ENCODE measurements around the gene ATXN10.
"Not testable (repeated sequence)": the region's sequence is repeated elsewhere in the genome, so short reads cannot be mapped to it uniquely, and the experiment has no call there.

The ATXN10 gene

DNA sequence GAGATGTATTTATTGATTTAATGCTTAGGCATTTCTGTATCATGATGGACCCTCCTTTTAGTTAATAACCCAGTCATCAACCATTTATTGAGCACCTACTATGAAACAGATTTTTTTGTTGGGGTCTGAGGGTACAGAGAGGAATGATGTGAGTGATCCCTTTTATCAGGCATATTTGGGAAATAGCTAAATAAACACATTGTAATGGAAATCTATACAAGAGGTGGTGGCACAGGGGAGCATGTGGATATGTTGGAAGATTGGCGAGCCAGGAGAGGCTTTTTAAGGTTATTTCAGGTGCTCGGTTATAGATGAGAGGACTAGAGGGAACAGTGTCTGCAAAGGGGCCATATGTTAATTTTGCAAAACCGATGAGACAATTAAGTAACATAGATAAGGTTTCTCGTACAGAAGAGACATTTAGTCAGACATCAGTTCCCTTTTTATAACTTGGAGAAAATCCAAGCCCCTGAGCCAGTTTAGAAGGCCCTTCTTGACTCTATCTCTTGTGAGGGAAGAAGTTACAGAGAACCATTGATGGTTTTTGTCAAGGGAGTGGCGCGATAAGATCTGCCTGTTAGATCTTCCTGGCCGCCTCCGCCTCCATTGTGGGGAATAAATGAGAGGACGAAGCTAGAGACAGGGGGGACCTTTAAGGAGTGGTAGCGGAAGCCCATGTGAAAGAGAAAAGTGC is 2.0 kb downstream of the ATXN10 start:
- DNase-seq (ENCODE audit: extremely low spot score, insufficient read length, low read depth) (no peak), FAIRE-seq (no peak)

DNA sequence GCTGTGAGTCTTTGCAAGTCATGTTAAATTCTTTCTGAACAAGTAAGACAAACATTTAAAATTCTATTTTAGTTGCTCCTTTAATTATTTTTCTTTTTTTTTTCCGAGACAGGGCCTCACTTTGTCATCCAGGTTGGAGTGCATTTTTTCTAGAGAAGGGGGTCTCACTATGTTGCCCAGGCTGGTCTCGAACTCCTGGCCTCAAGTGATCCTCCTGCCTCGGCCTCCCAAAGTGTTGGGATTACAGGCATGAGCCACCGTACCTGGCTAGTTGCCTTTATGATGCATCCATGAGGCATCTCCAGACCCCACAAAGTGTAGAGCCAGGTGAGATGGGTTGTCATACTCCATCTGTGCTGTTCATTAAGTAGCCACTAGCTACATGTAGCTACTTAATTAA is 4.4 kb downstream of the ATXN10 start:
- DNase-seq (ENCODE audit: extremely low spot score, insufficient read length, low read depth), result no peak

DNA sequence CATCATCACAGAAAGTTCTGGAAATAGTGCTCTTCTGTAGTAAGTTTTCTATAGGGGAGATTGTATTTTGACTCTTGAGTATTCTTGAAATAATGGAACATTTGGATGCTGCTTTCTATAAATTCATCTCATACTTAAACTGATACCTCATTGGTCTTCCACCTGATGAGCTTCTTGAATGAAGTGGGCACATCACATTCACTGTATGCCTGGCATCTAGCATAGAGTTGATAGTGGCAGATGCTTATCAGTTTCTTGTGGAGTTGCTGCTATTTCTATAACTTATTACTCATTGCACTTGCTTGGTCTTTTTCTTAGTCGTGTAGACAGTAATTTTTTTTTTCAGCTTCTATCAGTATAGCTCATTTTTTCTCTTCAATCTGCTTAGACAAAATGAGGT is 5.4 kb downstream of the ATXN10 start:
- FAIRE-seq, result no peak
- no peak for DNase-seq (ENCODE audit: extremely low spot score, insufficient read length, low read depth)

More for the DNA sequence above, 4.4 kb downstream of the ATXN10 start:
- no peak for FAIRE-seq

DNA sequence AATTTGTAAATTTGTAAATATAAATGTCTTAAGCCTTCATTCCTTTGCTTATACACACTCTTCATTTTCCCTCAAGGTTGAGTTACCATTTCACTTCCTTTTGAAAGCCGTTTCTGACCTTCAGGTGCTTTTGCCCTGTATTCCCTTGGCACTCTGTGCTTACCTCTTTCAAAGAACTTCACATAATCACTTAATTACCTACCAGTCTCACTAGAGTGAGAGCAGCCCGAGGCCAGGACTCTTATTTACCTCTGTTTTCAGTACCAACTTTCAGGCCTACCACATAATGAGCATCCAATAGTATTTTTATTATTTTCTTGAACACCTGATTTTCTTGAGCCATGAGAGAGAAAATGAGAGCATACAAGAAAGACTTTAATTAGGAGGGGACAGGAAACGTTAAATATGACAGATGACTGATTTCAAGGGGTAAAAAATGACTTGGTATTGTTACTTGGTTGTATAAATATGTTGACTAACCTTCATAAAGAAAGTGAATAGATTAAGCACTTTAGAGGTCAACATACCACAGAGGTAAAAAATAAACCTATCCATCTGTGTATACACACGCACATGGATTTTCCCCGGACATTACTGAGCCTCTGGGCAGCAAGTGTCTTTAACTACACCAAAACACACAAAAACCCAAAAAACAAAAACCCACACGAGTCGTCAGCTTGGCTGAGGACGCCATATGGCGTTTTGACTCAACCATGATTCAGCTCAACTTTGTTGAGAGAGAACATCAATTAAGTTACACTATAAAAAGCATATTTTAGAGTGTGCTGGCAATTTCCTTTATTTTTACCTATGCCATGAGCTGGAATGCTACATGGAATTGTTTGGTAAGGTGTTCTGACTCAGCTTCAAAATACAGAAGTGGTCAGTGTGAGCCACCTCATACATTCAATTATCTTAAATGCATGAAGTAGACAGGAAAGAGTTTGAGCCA is 7.6 kb downstream of the ATXN10 start:
- DNase-seq (ENCODE audit: extremely low spot score, insufficient read length, low read depth) (no peak), FAIRE-seq (peak; percentile 70)

DNA sequence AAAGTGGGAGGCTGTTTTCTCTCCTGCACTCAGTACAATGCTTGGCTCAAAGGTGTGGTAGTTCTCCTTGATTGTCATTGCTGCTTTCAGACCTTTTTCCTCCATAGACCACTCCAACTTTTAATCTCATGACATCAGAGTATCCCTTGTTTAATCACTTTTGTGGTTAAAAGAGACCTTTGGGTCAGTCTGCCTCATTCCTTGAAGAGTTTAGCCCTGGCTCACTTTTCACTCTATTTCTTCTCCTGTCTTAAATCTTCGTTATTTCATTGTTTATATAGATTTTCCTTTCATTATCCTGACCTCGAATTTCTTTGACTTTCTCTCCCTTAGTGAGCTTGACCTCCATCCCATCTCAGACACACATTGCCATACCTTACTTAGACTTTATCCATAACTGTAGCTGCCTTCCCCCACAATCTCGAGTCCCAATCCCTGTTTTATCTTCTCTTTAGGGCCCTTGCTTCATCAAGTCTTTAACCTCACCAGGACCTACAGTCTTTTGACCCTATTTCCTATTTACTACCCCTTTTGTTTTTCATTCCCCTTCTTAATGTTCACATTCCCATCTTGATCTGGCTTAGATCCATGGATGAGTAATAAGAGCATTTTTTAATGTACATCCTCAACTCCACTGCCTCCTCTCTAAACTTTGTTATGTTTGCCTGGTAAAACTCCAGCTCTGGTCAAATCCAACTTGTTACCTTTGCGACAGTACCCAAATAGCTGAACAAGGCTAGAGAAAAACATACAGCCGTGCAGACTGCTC is 9.5 kb downstream of the ATXN10 start:
- FAIRE-seq (no peak), DNase-seq (ENCODE audit: extremely low spot score, insufficient read length, low read depth) (no peak)

DNA sequence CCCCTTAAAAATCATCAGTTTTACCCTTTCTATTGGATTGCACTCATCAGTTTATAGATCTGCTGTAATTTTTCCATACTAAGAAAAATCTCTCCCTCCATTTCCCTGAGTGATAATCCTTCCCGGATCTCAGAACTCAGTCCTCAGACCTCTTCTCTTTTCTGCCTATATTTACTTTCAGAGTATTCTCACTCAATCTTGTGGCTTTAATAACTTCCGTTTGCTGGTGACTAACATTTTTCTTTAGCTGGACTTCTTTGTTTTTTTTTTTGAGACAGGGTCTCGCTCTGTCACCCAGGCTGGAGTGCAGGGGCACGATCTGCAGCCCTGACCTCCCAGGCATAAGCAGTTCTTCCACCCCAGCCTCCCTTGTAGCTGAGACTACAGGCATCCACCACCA is 10.4 kb downstream of the ATXN10 start:
- DNase-seq (ENCODE audit: extremely low spot score, insufficient read length, low read depth) (no peak), FAIRE-seq (no peak)

GRCh38 chr22:45682773-45683172 is 11.1 kb downstream of the ATXN10 start:
- not testable (repeated sequence) for FAIRE-seq; DNase-seq (ENCODE audit: extremely low spot score, insufficient read length, low read depth)

DNA sequence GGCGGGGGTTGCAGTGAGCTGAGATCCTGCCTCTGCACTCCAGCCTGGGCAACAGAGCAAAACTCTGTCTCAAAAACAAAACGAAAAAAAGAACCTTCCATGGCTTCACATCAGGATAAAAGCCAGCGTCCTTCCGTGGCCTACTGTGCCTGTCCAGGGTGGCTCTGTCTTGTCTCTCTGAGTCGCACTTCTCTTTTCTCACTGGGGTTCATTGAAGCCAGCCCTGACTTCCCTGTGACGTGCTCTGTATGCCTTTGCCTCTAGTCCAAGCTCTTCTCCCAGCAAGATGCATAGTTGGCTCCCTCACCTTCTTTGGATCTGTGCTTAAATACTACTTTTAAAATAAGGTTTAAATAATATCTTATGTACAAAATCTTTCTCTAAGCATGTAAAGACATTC is 11.6 kb downstream of the ATXN10 start:
- FAIRE-seq (peak; percentile 47), DNase-seq (ENCODE audit: extremely low spot score, insufficient read length, low read depth) (no peak)

- peak; percentile 41 for FAIRE-seq
- DNase-seq (ENCODE audit: extremely low spot score, insufficient read length, low read depth), result no peak
These were observed 12.0 kb downstream of the ATXN10 start for GRCh38 chr22:45683680-45684079.

DNA sequence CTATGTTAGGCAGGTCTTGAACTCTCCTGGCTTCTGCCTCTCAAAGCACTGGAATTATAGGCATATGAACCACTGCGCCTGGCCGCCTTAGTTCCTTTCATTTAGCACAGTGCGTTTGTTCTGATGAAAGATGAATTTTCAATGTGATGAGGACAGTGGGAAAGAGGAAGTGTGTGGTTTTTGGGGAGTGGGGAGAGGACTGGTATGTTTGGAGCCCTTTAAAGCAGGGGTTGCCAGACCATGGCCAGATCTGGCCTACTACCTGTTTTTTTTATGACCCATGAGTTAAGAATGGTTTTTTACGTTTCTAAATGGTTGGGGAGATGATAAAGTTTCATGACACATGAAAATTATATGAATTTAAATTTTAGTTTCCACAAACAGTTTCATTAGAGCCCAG is 12.5 kb downstream of the ATXN10 start:
- FAIRE-seq, result no peak

DNA sequence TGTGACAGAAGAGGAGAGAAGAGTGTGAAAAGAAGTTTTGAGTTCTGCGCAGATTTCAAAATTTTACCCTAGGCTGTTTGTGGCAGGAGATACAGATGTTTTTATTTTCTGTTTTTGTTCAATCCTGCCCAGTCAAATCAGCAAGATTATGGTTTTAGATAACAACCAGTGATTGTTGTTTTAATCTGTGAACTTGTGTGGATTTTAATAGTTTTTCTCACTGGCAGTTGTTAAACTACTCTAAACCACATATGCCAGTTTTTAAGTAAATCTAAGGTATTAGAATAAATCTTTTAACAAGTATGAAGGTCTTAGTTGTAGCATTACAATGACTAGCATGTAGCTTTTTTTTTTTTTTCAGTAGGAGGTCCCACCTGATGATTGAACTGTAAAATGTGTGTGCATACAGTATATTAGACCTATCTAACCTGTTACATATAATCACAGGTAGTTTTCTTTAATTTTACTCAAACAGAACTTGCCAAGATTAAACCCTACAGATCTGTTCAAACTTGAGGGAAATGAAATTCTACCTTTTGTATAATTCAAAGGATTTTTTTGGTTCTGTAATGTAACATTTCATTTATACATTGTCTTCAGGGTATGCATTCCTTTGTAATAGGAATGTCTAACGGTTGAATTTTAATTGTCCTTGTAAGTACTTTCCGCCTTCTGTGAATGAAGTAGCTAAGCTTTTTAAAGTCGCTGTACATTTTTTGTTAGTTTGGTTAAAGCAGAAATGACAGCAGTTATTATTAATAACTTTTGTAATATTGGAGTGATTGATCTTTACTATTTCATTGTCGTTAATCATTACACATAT is 13.3 kb downstream of the ATXN10 start:
- DNase-seq (ENCODE audit: extremely low spot score, insufficient read length, low read depth) (no peak), FAIRE-seq (no peak)

More for the DNA sequence above, 12.5 kb downstream of the ATXN10 start:
- DNase-seq (ENCODE audit: extremely low spot score, insufficient read length, low read depth), result no peak

DNA sequence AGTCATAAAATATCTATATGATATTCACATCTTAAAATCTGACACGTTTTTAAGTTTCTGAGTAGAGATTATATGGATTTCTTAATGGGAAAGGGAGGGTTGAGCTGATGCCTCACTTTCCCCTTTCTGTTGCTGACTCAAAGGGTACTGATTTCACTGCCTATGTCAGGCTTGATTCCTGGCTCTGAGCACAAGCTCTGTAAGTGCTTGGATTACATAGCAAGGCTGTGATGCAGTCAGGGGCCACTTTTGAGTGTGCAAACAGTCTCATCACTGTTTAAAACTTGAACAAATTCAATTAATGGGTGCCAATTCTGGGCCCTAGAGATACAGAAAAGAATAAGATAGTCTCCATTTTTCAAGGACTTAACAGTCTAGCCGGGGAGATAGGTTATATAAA is 14.4 kb downstream of the ATXN10 start:
- FAIRE-seq, result no peak

DNA sequence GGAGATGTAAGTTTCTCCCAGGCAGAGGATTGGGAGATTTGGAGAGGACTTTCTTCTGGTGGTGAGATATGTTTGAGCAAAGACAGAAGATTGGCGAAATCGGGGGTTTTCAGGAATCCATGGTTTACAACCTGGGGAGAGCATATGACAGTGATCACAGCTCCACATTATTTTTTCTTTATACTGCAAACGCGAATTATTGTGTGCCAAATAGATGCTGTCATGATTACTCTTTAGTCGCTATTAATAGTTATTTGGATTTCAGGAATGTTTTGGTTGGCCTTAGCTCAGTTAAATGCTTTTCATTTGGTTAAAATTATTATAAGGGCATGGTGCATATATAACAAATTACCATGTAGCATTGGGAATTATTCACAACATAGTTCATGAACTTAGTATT is 15.2 kb downstream of the ATXN10 start:
- DNase-seq (ENCODE audit: extremely low spot score, insufficient read length, low read depth), result no peak
- FAIRE-seq, result no peak

More for the DNA sequence above, 14.4 kb downstream of the ATXN10 start:
- DNase-seq (ENCODE audit: extremely low spot score, insufficient read length, low read depth), result no peak

GRCh38 chr22:45688600-45689080 is 17.0 kb downstream of the ATXN10 start:
- DNase-seq (ENCODE audit: extremely low spot score, insufficient read length, low read depth), result no peak
- FAIRE-seq, result no peak

- DNase-seq (ENCODE audit: extremely low spot score, insufficient read length, low read depth) (no peak), FAIRE-seq (no peak)
These were observed 17.6 kb downstream of the ATXN10 start for GRCh38 chr22:45689211-45689610.

- DNase-seq (ENCODE audit: extremely low spot score, insufficient read length, low read depth) (no peak), FAIRE-seq (no peak)
These were observed 18.4 kb downstream of the ATXN10 start for GRCh38 chr22:45690008-45690407.

- FAIRE-seq, result no peak
These were observed 20.9 kb downstream of the ATXN10 start for GRCh38 chr22:45692549-45692948.

GRCh38 chr22:45693835-45694234 is 22.2 kb downstream of the ATXN10 start:
- FAIRE-seq (peak; percentile 29), DNase-seq (ENCODE audit: extremely low spot score, insufficient read length, low read depth) (no peak)

More at GRCh38 chr22:45692549-45692948, 20.9 kb downstream of the ATXN10 start:
- no peak for DNase-seq (ENCODE audit: extremely low spot score, insufficient read length, low read depth)

GRCh38 chr22:45696227-45696626 is 24.6 kb downstream of the ATXN10 start:
- DNase-seq (ENCODE audit: extremely low spot score, insufficient read length, low read depth) (no peak), FAIRE-seq (peak; percentile 80)
